HG02840 (cell line): ENCODE data around the gene TOM1L2.

Experiments used
- ATAC-seq: cut with Tn5 transposase; IDR thresholded peaks from one replicate; pipeline ENCODE4 v1.9.1; 2021; ENCODE audit warnings: mild to moderate bottlenecking, moderate library complexity, moderate number of reproducible peaks; ENCODE audit not compliant: unreplicated experiment, low FRiP score

Gene TOM1L2

DNA sequence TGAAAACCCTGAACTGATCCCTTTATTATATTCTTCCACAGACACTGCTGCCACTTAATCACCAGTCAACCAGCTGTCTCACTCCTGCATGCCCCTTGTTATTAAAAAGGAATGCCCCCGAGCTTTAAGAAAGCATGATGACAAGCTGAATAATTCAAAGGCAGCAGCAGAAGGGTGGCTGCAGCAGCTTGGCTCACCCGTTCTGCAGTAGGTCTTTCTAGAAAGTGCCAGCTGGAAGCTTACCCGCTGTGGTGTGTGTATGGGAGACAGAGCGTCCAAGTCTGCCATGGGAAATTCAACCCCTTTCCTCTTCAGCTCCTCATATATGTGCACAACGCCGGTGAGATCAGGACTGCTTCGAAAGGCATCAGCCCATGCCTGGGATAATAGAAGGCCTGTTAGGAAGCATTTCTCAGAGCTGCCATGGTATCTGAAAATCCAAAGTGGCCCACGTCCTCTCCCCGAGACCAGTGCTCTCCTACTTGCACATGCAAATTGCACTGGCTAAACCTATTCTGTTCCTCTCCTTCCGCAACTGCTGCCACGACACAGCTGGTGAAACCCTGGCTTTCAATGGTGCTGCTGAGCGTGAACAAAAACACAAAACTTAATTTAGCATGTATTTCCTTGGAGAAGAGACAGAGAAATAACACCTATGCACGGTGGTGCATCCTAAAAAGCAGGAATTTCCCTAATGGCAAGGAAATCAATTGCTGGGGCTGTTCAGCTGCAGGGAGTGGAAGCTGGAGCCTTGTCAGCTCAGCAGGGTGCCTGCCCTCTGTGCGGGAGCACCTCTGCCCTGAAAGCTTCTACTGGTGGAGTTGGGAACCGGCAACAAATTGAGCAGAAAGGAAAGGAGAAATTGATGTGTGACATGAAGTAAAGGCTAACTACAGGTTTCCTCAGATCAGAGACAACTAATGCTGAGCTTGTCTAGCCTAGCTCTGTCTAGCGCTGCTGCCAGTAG, 87.5 kb downstream of the TOM1L2 start:
- ATAC-seq: no peak

DNA sequence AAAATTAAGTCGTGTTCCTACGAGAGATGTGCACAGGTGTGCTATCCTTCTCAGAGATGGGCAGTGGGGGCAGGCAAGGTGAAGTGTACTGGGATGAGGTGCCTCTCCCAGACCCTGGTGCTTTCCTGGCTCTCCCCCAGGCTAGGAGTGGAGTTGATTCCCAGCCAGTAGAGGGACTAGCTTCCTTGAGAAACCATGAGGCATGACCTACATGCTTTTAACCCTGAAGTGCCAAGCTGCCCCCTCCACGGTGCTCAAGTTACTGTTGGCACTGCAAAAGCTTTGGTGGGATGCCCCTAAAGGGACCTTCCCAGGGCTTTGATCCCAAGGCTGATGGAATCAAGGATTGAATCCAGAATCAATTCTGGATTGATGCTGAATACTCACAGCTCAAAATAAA, 88.4 kb downstream of the TOM1L2 start:
- ATAC-seq: no peak

GRCh38 chr17:17882082-17882581, 90.1 kb downstream of the TOM1L2 start:
- no peak for ATAC-seq

DNA sequence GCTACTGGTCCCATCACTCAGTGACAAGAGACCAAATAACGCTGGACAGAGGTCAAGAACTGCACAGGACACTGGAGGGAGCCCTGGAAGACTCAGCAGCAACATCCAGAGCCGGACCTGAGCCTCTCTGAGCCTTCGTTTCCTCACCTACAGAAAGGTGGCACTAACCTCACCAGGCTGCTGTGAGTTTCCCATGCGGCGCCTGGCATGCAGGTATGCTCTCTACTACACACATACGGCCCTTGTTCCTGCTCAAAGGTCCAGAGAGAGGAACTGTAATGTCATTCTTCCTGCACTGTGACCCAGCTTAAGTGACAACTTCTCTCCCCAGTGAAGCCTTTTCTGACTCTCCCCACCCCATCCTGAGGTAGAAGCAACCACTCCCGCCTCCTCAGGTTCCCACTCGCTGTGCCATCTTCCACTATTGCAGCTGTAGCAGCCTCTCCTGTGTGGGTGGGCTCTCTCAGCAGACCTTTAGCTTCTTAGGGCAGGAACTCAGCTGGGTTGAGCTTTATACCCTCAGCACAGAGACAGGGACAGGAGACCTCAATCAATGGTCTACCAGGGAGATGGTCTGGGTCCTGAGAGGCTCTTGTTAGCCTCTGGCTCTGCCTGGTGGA, 91.5 kb downstream of the TOM1L2 start:
- no peak for ATAC-seq

- no peak for ATAC-seq
Observed at GRCh38 chr17:17877529-17878358, 94.5 kb downstream of the TOM1L2 start.

DNA sequence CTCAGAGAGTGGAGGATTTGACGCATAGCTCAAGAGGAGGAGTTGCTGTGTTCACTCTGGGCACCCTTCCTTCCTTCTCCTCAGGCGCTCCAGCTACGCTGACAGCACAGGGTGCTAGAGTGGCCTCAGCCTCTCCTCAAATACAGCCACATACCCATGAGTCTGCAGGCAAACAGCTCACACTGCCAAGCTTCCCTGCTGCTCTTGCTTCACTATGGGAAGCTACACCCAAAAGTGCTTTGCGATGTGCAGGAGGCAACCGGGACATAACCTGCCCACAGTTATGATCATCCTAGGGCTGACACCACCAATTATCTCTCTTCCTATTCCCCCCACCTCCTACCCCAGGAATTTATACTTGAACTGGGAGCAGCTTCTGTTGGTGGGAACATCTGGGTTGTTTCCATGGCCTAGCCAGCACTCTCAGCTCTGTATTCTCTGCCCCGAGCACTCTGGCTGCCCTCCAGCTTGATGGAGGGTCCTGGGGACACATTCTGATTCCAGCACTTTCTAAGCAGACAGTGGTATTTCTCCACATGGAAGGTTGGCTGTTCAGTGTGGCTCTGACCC, 95.2 kb downstream of the TOM1L2 start:
- no peak for ATAC-seq

DNA sequence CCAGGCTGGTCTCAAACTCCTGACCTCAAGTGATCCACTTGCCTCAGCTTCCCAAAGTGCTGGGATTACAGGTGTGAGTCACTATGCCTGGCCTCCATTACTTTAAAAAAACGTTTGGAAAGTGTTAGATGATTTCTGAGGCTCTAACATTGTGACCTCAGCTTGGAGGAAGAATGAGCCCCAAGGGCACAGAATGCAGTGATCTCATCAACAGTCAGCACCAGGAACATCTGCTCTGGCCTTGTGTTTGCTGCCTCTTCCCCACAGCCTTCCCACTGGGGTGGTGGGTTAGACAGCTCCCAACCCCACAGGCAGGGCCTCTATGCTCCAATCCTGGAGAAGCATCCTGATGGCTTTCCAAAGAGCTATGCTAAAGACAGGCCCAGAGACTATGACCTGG, 97.7 kb downstream of the TOM1L2 start:
- no peak for ATAC-seq

DNA sequence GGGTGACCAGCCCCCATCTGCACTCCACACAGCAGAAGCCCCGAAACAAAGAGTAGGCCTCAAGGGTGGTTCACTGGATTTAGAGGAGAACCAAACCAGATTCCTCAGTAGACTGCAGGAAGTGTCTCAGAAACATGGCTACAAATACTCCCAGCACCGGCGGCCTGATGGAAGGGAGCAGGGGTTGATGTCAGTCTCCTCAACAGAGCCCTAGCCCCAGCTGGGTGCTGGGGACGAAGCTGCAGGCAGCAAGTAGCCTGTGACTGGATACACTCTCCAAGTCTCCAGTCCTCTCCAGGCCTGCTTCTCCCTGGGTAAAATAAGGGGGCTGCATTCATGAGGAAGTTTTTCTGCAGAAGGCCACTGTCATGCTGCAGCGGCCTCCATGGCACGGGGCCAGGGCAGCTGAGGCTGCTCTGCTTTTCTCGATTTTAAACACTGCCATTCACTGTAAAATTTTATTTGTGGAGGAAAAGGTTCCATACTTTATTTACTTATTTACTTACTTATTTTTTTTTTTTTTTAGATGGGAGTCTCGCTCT, 98.7 kb downstream of the TOM1L2 start:
- no peak for ATAC-seq

DNA sequence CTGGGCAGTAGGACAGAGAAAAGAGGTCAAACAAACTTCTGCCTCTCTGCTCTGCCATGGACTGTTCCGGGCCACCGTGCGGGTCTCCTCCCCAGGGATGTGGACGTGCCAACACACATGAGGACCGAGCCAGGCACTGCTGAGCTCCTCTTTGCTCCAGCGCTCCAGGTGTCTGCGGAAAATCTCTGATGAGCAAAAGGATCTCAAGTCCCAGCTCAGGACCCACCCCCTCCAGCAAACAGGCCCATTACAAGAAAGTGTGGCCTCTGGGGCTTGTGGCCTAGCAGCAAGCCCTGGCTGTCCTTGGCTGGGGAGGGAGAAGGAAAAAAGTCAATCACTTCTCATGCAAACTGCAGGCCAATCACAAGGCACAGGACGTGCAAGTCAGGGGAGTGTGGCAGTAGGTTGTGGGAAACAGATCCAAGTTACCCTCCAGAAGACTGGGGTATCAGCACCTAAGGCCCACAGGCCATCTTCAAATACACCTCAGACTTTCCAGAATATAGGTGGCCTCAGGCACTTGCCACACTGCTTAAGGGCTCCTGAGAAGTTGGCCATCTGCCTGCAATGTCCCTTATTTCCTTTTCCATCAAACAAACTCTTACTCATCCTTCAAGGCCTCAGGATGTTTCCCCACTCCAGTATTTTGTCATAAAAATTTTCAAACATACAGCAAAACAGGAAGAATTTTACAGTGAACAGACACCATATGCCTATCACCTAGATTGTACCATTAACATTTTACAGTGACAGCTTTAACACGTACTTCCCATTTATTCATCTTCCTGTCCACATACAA, 99.5 kb downstream of the TOM1L2 start:
- no peak for ATAC-seq

GRCh38 chr17:17871913-17872312, 100.3 kb downstream of the TOM1L2 start:
- ATAC-seq: no peak

DNA sequence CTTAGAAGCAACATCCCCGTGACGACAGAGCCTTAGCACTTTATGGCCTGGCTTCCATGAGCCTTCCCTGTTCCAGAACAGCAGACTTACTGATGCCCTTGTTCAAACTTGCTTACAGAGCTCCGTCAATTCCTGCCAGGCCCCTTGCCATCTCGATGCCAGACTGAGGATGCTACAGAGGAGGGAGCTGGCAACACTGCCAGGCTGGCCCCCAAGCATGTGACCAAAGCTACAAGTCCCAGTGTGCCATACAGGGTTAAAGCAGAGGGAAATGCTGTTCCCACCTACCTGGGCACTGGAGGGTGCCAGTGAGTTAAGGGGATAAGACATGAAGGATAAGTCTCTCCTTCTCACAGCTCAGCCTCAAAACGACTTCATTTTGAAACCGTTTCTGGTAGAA, 102.0 kb downstream of the TOM1L2 start:
- ATAC-seq: no peak

- no peak for ATAC-seq
Observed at GRCh38 chr17:17868641-17869522, 103.3 kb downstream of the TOM1L2 start.

GRCh38 chr17:17866897-17867296, 105.3 kb downstream of the TOM1L2 start:
- no peak for ATAC-seq

DNA sequence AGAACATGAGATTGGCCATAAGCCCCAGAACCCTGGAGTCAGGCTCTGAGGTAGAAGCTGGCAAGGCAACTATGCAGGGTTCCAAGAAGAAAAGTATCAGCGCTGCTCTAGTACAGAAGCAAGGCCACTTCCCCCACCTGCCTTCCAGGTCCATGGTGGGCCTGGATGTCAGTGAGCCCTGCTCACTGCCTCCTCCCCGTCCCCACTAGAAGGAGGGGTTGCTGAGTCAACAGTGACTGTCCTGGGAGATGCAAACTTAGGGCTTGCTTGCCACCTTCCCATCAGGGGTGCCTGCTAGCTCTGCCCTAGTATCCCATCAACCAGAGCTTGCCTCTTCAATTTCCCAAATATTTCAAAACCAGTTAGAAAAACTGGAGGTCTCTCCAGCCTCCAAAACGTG, 105.8 kb downstream of the TOM1L2 start:
- ATAC-seq: no peak

DNA sequence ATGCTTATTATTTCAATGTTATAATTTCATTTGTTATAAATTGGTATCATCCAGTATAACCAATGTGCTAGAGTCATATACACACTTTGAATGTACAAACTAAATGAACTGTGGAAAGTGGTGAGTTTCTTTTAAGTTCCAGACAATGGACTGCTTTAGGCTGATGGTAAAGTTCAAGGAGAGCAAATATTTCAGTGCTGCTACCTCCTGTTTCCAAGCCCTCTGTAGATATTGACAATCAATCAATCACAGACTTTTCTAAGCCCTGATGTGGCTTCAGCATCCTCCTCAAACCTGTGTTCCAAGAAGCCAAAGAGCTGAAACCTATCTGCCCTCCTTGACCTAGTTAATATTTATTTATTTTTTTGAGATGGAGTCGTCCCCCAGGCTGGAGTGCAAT, 107.2 kb downstream of the TOM1L2 start:
- ATAC-seq: no peak

DNA sequence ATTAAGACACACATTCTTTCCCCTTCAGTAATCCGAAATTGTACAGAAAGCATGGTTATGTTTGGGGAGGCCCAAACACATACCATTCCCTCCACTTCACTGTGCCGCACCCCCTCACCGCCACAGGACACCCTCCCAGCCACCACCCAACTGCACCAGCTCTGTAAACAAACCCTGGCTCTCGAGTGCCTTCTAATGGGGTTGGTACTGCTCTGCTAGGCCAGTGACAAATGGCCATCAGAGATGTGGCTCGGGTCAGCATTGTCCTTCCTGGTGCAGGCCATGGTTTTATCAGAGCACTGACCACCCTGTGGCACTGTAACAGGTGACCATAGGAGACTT, 111.5 kb downstream of the TOM1L2 start:
- ATAC-seq: no peak

GRCh38 chr17:17859909-17860765, 112.1 kb downstream of the TOM1L2 start:
- ATAC-seq: peak; percentile 56

DNA sequence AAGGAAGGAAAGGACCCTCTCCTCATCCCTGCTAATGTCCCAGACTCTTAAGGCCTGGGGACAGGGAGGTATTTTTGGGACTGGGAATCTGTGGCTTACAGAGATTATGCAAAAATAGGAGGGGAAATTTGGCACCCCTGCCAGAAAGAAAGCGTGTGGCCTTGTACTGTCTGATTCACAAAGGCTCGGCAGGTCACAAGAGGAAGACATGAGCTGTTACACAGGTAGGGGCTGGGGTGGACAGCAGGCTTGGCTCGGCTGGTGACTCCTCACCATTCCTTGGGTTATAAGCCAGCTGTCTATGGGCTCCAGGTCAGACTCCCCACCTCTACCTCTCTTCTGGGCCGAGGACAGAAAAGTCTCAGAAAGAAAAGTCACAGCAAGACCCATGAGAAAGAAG, 114.7 kb downstream of the TOM1L2 start:
- no peak for ATAC-seq
